Measurements from ENCODE around the gene TRIM8. TPM values are rescaled to one million over a fixed set of nuclear protein-coding genes. Genes with fewer than 3 reads are reported as not detected.
A peak's percentile ranks its signal among the peaks of the same experiment; 100 is the strongest.

The TRIM8 gene
- total and polyA plus RNA-seq, 2 of the 4 experiments (the other 2 are of a cell fraction): 25.5 to 126 TPM

DNA sequence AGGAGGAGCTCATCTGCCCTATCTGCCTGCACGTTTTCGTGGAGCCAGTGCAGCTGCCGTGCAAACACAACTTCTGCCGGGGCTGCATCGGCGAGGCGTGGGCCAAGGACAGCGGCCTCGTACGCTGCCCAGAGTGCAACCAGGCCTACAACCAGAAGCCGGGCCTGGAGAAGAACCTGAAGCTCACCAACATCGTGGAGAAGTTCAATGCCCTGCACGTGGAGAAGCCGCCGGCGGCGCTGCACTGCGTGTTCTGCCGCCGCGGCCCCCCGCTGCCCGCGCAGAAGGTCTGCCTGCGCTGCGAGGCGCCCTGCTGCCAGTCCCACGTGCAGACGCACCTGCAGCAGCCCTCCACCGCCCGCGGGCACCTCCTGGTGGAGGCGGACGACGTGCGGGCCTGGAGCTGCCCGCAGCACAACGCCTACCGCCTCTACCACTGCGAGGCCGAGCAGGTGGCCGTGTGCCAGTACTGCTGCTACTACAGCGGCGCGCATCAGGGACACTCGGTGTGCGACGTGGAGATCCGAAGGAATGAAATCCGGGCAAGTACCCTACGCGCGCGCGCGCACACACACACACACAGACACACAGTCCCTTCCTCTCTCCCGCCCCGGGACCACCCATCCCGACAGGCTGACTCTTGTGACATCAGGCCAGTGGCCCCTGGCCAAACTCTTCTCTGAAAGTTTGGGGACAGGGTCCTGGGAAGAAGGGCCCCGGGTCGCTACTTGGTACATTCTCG lies 538 bp downstream of the TRIM8 start:
- ChIA-PET POLR2A (ENCODE audit: unreplicated experiment) (interaction anchor here (1.3 to 1.9 kb wide), 2 partner anchors 15 to 31 kb away, joined by 4 to 14 read pairs; no protein-coding TSS in a partner anchor), CTCF (no interaction called here)
- Histone ChIP-seq H3K36me3 (ENCODE audit: control insufficient read depth, insufficient read depth, low read length) (peaks cover 16% of the 10 kb centered on the region), H4K5ac (ENCODE audit: low read depth, low read length) (peak overlapping the region; percentile 36), H2BK15ac (ENCODE audit: low read depth, low read length) (peak overlapping the region; percentile 19; the same call in 2 of the 3 replicates), H2AK9ac (replicated peaks; ENCODE audit: low read depth, low read length, poor library complexity) (peak overlapping the region; percentile 94), H2BK120ac (ENCODE audit: low read depth, low read length) (peak overlapping the region; percentile 76), H3K18ac (ENCODE audit: low read depth, low read length) (peak overlapping the region; percentile 61), H3K79me1 (ENCODE audit: low read depth in 1 of 2, low read length in 2 of 2) (peaks cover 0 to 41% of the 10 kb centered on the region in 2 experiments; a peak in 2 of 4 replicates), H4K91ac (ENCODE audit: insufficient read depth, low read depth, low read length) (peak overlapping the region; percentile 88), H3K9me1 (ENCODE audit: insufficient read depth, low read length) (peaks cover 25% of the 10 kb centered on the region), H3K4ac (ENCODE audit: low read depth, low read length) (peak overlapping the region; percentile 72), H3K27ac (ENCODE audit: insufficient read depth, low read length) (peak overlapping the region; percentile 92), H3K14ac (replicated peaks; ENCODE audit: low read depth, low read length) (peak overlapping the region; percentile 85), H4K20me1 (ENCODE audit: insufficient read depth, low read length) (peaks cover 54% of the 10 kb centered on the region), H2BK20ac (ENCODE audit: low read depth, low read length) (no peak overlapping the region; the same call in 1 of the 2 replicates), H3K4me3 (ENCODE audit: insufficient read depth, low read depth, low read length) (peak overlapping the region; percentile 77), H3K9ac (ENCODE audit: low read depth, low read length) (peak overlapping the region; percentile 84), H4K8ac (ENCODE audit: low read depth in 2 of 2, low read length in 2 of 2) (peak overlapping the region; percentile 27 to 66; a peak in 3 of 4 replicates), H3K4me2 (ENCODE audit: low read depth, low read length) (peak overlapping the region; percentile 70), H2AFZ (replicated peaks; ENCODE audit: low read length, poor library complexity) (peak overlapping the region; percentile 73), H2AK5ac (ENCODE audit: low read depth, low read length) (peak overlapping the region; percentile 92), H3K56ac (ENCODE audit: extremely low read depth, insufficient read depth, low read length) (peak overlapping the region; percentile 98), H2BK5ac (ENCODE audit: low read depth, low read length, poor library complexity, severe bottlenecking) (peak overlapping the region; percentile 89), H3K23ac (ENCODE audit: low read depth, low read length) (peak overlapping the region; percentile 63), H3K9me3 (ENCODE audit: control insufficient read depth, insufficient read depth, low read length) (no peaks in the 10 kb centered on the region), H3K4me1 (ENCODE audit: control insufficient read depth, insufficient read depth, low read length) (peaks cover 28% of the 10 kb centered on the region), H3K27me3 (ENCODE audit: control insufficient read depth, insufficient read depth, low read length) (no peaks in the 10 kb centered on the region)
- no TSS peak for BruUV-seq (replicated peaks)
- dilution Hi-C loops (cut with HindIII; ENCODE audit: low sequenced_read_pairs, unreplicated experiment) (no loop called here), intact Hi-C loops (cut with micrococcal nuclease) (loop anchor here (10.0 kb wide), 1 partner anchor 250 kb away; the partner anchor contains the start of gene NFKB2), in situ Hi-C loops (cut with MboI; ENCODE audit: low sequenced_read_pairs) (no loop called here)
- ATAC-seq (ENCODE audit: low read depth) (no peak), DNase-seq (peak; percentile 68)
- WGBS, 2 experiments (ENCODE audit: extremely low coverage in 2 of 2, insufficient read length in 1 of 2): 0% methylated on average over 31 of the region's 62 CpGs; no CpG with 5 or more reads in 1 of the 2 experiments
- TF ChIP-seq MAFK (IDR thresholded peaks at IDR 0.05; ENCODE audit: low read depth, low read length): no peak
- TF ChIP-seq, protein P1, sequence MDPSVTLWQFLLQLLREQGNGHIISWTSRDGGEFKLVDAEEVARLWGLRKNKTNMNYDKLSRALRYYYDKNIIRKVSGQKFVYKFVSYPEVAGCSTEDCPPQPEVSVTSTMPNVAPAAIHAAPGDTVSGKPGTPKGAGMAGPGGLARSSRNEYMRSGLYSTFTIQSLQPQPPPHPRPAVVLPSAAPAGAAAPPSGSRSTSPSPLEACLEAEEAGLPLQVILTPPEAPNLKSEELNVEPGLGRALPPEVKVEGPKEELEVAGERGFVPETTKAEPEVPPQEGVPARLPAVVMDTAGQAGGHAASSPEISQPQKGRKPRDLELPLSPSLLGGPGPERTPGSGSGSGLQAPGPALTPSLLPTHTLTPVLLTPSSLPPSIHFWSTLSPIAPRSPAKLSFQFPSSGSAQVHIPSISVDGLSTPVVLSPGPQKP (IDR thresholded peaks at IDR 0.05; ENCODE audit: borderline replicate concordance, low read depth, low read length): no peak
- no peak for TF ChIP-seq CEBPB (IDR thresholded peaks at IDR 0.05; ENCODE audit: low read depth, low read length)
- TF ChIP-seq BHLHE40 (IDR thresholded peaks at IDR 0.05; ENCODE audit: low read depth, low read length): peak; percentile 62; the same call in 1 of the 2 replicates
- TF ChIP-seq RFX5 (IDR thresholded peaks at IDR 0.05; ENCODE audit: low read depth, low read length): no peak
- TF ChIP-seq, protein P2, sequence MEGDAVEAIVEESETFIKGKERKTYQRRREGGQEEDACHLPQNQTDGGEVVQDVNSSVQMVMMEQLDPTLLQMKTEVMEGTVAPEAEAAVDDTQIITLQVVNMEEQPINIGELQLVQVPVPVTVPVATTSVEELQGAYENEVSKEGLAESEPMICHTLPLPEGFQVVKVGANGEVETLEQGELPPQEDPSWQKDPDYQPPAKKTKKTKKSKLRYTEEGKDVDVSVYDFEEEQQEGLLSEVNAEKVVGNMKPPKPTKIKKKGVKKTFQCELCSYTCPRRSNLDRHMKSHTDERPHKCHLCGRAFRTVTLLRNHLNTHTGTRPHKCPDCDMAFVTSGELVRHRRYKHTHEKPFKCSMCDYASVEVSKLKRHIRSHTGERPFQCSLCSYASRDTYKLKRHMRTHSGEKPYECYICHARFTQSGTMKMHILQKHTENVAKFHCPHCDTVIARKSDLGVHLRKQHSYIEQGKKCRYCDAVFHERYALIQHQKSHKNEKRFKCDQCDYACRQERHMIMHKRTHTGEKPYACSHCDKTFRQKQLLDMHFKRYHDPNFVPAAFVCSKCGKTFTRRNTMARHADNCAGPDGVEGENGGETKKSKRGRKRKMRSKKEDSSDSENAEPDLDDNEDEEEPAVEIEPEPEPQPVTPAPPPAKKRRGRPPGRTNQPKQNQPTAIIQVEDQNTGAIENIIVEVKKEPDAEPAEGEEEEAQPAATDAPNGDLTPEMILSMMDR (conservative IDR thresholded peaks at IDR 0.05; ENCODE audit: low read depth, low read length): peak; percentile 61
- no peak for TF ChIP-seq RCOR1 (IDR thresholded peaks at IDR 0.05; ENCODE audit: insufficient replicate concordance, low read length)
- no peak for TF ChIP-seq POLR2A (IDR thresholded peaks at IDR 0.05; ENCODE audit: low read depth, low read length)
- TF ChIP-seq, protein P3, sequence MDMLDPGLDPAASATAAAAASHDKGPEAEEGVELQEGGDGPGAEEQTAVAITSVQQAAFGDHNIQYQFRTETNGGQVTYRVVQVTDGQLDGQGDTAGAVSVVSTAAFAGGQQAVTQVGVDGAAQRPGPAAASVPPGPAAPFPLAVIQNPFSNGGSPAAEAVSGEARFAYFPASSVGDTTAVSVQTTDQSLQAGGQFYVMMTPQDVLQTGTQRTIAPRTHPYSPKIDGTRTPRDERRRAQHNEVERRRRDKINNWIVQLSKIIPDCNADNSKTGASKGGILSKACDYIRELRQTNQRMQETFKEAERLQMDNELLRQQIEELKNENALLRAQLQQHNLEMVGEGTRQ (IDR thresholded peaks at IDR 0.05; ENCODE audit: low read depth, low read length): no peak
- no peak for TF ChIP-seq FOS (IDR thresholded peaks at IDR 0.05; ENCODE audit: low read depth, low read length)
- peak; percentile 60 for TF ChIP-seq SMC3 (IDR thresholded peaks at IDR 0.05; ENCODE audit: low read depth, low read length)
- no peak for TF ChIP-seq CHD1 (IDR thresholded peaks at IDR 0.05; ENCODE audit: low read depth, low read length)
- no peak for TF ChIP-seq MAZ (IDR thresholded peaks at IDR 0.05; ENCODE audit: borderline replicate concordance, low read depth, low read length)
- peak; percentile 63 for TF ChIP-seq RAD21 (IDR thresholded peaks at IDR 0.05; ENCODE audit: low read length)
